Retinal pigment epithelial cell (primary cell): Measurements from ENCODE around the gene DIP2C.
"Not testable (repeated sequence)": the region's sequence is repeated elsewhere in the genome, so short reads cannot be mapped to it uniquely, and the experiment has no call there.

Experiments used
- DNase-seq: peaks from one replicate; pipeline ENCODE4 v3.0.0-alpha.2; 2010; ENCODE audit warnings: low read depth
- H3K4me3 ChIP-seq: 2 replicates; pipeline ENCODE4 v1.5.1; 2011; ENCODE audit warnings: mild to moderate bottlenecking, low read length, control low read depth, moderate library complexity
- TF ChIP-seq, protein P1 (sequence below): conservative IDR thresholded peaks from 2 replicates; pipeline ENCODE4 v1.5.1; 2011; ENCODE audit warnings: low read depth, low read length, control low read depth, inconsistent platforms

Gene DIP2C

DNA sequence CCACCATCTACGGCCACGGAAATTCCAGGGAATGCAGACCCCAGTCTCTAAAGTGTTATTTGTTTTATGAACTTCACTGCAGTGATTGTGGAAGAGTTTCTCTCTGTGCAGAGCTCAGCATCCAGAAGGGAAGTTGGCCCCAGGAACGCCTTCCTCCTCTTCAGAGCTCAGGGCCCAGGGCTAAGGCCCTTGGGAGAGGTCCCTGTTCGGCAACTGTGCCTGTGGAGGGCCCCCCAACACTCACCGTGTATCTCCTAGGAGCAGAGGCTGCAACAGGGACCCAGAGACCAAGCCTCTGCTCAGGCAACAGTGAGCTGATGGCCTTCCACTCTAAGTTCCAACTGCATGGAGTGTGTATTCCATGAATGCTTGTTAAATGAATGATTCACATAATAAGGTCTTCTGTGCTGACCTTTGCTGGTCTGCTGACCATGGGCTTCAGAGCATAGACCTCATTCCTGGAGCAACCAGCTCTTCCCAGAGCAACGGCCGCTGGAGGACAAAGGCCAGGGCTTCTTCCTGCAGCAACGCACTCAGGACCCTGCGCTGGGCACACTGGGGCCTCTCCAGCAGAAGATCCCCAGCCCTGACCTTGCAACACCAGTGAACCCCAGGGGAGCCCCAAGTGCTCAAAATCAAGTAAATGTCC, 7.7 kb downstream of the DIP2C start:
- TF ChIP-seq, protein P1, sequence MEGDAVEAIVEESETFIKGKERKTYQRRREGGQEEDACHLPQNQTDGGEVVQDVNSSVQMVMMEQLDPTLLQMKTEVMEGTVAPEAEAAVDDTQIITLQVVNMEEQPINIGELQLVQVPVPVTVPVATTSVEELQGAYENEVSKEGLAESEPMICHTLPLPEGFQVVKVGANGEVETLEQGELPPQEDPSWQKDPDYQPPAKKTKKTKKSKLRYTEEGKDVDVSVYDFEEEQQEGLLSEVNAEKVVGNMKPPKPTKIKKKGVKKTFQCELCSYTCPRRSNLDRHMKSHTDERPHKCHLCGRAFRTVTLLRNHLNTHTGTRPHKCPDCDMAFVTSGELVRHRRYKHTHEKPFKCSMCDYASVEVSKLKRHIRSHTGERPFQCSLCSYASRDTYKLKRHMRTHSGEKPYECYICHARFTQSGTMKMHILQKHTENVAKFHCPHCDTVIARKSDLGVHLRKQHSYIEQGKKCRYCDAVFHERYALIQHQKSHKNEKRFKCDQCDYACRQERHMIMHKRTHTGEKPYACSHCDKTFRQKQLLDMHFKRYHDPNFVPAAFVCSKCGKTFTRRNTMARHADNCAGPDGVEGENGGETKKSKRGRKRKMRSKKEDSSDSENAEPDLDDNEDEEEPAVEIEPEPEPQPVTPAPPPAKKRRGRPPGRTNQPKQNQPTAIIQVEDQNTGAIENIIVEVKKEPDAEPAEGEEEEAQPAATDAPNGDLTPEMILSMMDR = no peak
- H3K4me3 ChIP-seq = no peak overlapping the region
- DNase-seq = no peak

DNA sequence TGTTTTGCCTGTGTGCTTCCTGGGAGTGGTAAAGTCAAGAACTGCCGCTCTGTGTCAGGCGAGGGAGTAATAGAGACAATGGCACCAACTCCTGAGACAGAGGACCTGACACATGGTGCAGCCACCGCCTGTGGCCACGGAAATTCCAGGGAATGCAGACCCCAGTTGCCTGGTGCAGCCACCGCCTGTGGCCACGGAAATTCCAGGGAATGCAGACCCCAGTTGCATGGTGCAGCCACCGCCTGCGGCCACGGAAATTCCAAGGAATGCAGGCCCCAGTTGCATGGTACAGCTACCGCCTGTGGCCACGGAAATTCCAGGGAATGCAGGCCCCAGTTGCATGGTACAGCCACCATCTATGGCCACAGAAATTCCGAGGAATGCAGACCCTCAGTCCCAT, 8.7 kb downstream of the DIP2C start:
- DNase-seq = no peak
- TF ChIP-seq, protein P1 = no peak
- H3K4me3 ChIP-seq = no peak overlapping the region

DNA sequence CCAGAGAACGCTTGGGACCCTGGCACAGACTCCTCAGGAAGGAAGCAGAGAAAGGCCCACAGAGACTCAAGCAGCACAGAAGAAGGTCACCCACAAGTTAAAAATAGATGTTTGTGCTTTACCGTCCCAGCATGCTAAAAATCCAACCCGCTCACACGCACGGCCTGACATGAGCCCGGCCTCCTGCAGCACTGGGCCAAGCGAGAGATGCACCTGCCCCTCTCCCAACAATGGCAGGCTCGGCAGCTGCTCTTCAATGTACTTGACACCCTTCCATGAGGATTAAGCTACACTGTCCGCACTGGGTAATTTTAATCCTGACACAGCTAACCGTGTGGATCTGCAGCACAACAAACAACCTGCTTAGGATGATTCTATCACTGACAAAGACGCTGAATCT, 9.3 kb downstream of the DIP2C start:
- no peak for DNase-seq
- TF ChIP-seq, protein P1 = no peak
- H3K4me3 ChIP-seq = no peak overlapping the region

DNA sequence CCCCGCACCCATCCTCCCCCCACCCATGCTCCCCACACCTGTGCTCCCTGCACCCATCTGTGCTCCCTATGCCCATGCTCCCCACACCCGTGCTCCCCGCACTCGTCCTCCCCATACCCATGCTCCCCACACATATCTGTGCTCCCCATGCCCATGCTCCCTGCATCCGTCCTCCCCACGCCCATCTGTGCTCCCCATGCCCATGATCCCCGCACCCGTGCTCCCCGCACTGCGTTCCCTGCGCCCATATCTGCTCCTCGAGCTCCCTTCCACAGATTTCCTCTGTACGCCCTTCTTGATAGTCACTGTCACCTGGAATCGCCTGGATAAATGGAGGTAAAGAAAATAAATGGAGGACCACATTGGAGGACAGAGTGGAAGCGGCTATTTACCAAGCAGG, 9.9 kb downstream of the DIP2C start:
- no peak for DNase-seq
- no peak overlapping the region for H3K4me3 ChIP-seq
- TF ChIP-seq, protein P1 = no peak

DNA sequence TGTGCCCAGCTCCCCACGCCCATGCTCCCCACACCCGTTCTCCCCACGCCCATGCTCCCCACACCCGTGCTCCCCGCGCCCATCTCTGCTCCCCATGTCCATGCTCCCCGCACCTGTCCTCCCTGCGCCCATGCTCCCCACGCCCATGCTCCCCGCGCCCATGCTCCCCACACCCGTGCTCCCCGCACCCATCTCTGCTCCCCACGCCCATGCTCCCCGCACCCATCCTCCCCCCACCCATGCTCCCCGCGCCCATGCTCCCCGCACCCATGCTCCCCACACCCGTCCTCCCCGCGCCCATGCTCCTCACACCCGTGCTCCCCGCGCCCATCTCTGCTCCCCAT, 10.8 kb downstream of the DIP2C start:
- not testable (repeated sequence) for DNase-seq, H3K4me3 ChIP-seq

DNA sequence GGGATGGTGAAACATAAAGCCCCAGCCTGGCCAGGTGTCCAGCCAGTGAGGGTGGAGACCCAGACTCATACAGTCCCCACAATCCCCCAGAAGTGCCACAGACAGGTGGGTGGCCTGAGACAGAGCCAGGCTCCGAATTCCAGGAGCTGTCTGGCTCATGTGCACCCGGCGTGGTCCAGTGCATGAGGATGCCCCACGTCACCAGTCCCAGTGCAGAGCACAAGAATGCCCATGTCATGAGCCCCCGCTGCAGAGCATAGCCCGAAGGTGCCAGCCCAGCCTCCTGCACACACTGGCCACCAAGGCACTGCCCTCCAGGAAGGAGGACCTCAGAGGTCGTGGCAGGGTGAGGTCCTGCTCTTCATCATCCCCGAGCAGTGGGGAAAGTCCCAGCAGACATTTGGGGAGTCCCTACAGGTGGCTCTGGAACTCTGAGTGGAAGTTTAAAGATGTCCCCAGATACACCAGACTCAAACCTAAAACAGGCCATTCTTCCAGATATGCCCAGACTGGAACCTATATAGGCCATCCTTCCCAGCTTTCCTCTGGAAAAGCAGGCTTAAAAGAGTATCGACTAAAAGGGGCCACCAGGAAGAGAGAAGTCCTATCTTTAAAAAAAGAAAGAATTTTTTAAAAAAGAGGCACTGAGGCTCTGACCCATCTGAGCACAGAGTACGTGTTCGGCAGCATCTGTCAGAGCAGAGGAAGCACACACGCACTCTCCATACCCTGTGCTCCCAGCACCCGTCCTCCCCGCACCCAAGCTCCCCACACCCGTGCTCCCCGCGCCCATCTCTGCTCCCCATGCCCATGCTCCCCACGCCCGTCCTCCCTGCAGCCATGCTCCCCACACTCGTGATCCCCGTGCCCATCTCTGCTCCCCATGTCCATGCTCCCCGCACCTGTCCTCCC, 11.5 kb downstream of the DIP2C start:
- no peak for DNase-seq
- no peak overlapping the region for H3K4me3 ChIP-seq
- TF ChIP-seq, protein P1 = no peak

DNA sequence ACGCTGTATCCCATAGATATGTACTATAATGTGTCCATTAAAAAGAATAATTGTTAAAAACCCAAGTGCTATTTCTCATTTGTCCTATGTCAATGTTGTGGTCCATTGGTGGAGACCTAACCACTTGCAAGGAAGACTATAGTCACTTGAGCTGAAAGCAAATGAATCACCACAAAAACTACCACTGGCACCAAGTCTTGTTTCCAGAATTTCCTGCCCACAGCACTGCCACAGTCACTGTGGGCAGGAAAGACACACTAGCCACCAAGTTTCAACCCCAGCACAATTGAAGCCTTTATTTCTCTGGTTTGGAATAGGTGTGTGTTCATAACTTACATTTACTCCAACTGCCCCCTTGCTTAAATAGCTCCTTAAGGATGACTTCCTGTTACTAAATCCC, 12.4 kb downstream of the DIP2C start:
- no peak for DNase-seq
- no peak overlapping the region for H3K4me3 ChIP-seq
- TF ChIP-seq, protein P1 = no peak
